HTERT RPE-1 (cell line): ENCODE measurements around the gene MYMK.

Experiments
- in situ Hi-C: fragments of 300-500 bp; cut with MboI; formaldehyde crosslinking; loops from 4 replicates; pipeline ENCODE4 v1.14.3; 2020; ENCODE audit warnings: low sequenced_read_pairs

The MYMK gene

GRCh38 chr9:133536080-133536479 lies 11.3 kb upstream of the MYMK start:
- in situ Hi-C loops = no loop called here

GRCh38 chr9:133535306-133535877 lies 10.6 kb upstream of the MYMK start:
- in situ Hi-C loops = no loop called here

GRCh38 chr9:133534346-133535291 lies 9.9 kb upstream of the MYMK start, which contains the start of gene ADAMTSL2:
TSS of gene ADAMTSL2 (plus strand) at chr9:133534704. CDS start at chr9:133536713, 2,009 bp downstream.
- in situ Hi-C loops = no loop called here

GRCh38 chr9:133533857-133534256 lies 9.1 kb upstream of the MYMK start:
- in situ Hi-C loops = no loop called here

GRCh38 chr9:133532937-133533668 lies 8.3 kb upstream of the MYMK start:
- in situ Hi-C loops = no loop called here

GRCh38 chr9:133531293-133531692 lies 6.5 kb upstream of the MYMK start:
- in situ Hi-C loops = no loop called here

GRCh38 chr9:133529874-133530273 lies 5.1 kb upstream of the MYMK start:
- in situ Hi-C loops = no loop called here

- in situ Hi-C loops = no loop called here
Measured at GRCh38 chr9:133529457-133529856, 4.7 kb upstream of the MYMK start.

- in situ Hi-C loops = no loop called here
Measured at GRCh38 chr9:133528876-133529241, 4.1 kb upstream of the MYMK start.

GRCh38 chr9:133528001-133528875 lies 3.5 kb upstream of the MYMK start:
- in situ Hi-C loops = no loop called here

GRCh38 chr9:133527444-133527920 lies 2.7 kb upstream of the MYMK start:
- in situ Hi-C loops = no loop called here

GRCh38 chr9:133526721-133527321 lies 2.1 kb upstream of the MYMK start:
- in situ Hi-C loops = no loop called here

- in situ Hi-C loops = no loop called here
Measured at GRCh38 chr9:133525677-133526076, 918 bp upstream of the MYMK start.

GRCh38 chr9:133524146-133524545 lies 613 bp downstream of the MYMK start:
- in situ Hi-C loops = no loop called here

GRCh38 chr9:133523106-133523505 lies 1.7 kb downstream of the MYMK start:
- in situ Hi-C loops = no loop called here

GRCh38 chr9:133522073-133522910 lies 2.5 kb downstream of the MYMK start:
- in situ Hi-C loops = no loop called here

- in situ Hi-C loops = no loop called here
Measured at GRCh38 chr9:133521122-133522072, 3.4 kb downstream of the MYMK start.
